ENCODE results near the gene CETN3. TPM values are rescaled to one million over a fixed set of nuclear protein-coding genes. Genes with fewer than 3 reads are reported as not detected.

Gene CETN3
- total and polyA plus RNA-seq, 9 of the 15 experiments (the other 6 are each of a cell fraction or from before 2014, with no cell fraction given), result 43.3 to 113 (median 82.4) TPM

- TF ChIP-seq ZNF586 (CRISPR knock-in tag; conservative IDR thresholded peaks at IDR 0.05) (no peak), HMGXB4 (CRISPR knock-in tag; IDR thresholded peaks at IDR 0.05) (no peak), MITF (IDR thresholded peaks at IDR 0.05) (no peak), MBD1 (CRISPR knock-in tag; IDR thresholded peaks at IDR 0.05) (no peak), ETS1 (conservative IDR thresholded peaks at IDR 0.05; ENCODE audit: control insufficient read depth, low read depth, low read length) (no peak), KHSRP (IDR thresholded peaks at IDR 0.05) (no peak), FOXA1 (IDR thresholded peaks at IDR 0.05; ENCODE audit: borderline replicate concordance) (no peak), JUND (IDR thresholded peaks at IDR 0.05; ENCODE audit: borderline replicate concordance, low read depth, low read length) (0 out of 2 replicates have a peak, but pooled peaks have one; percentile 5), JUND (tag; IDR thresholded peaks at IDR 0.05; ENCODE audit: borderline replicate concordance, low read depth, low read length) (no peak; the same call in 2 of the 3 replicates), ZNF143 (CRISPR knock-in tag; IDR thresholded peaks at IDR 0.05) (no peak), CXXC5 (CRISPR knock-in tag; IDR thresholded peaks at IDR 0.05) (0 out of 2 replicates have a peak, but pooled peaks have one; percentile 8), POLR2H (tag; IDR thresholded peaks at IDR 0.05; ENCODE audit: low read depth) (no peak), MECOM (CRISPR knock-in tag; IDR thresholded peaks at IDR 0.05) (no peak), XRCC5 (IDR thresholded peaks at IDR 0.05; ENCODE audit: low read depth, low read length) (no peak), ZNF263 (CRISPR knock-in tag; IDR thresholded peaks at IDR 0.05; ENCODE audit: borderline replicate concordance) (no peak), GTF2E2 (tag; IDR thresholded peaks at IDR 0.05) (no peak), GABPB1 (CRISPR knock-in tag; IDR thresholded peaks at IDR 0.05) (no peak), PREB (CRISPR knock-in tag; IDR thresholded peaks at IDR 0.05) (no peak)
These were observed 24.7 kb upstream of the CETN3 start (continued) for GRCh38 chr5:90434116-90434714.

Data from K562 (cell line).